Measurements from ENCODE around the gene SHLD3. TPM values are rescaled to one million over a fixed set of nuclear protein-coding genes. Genes with fewer than 3 reads are reported as not detected.

The SHLD3 gene
- polyA plus RNA-seq, 3 donors, result 2.0 to 4.9 (median 2.6) TPM

GRCh38 chr5:65654713-65655112 is 29.9 kb downstream of the SHLD3 start:
- Histone ChIP-seq H2AFZ (ENCODE audit: insufficient read depth, low read depth, low read length, poor library complexity, severe bottlenecking) (no peak overlapping the region), H3K9ac (ENCODE audit: insufficient read depth, low read length, poor library complexity, severe bottlenecking) (no peak overlapping the region), H3K27ac (ENCODE audit: low read depth in 1 of 2, low read length in 2 of 2) (no peak overlapping the region), H3K36me3 (replicated peaks in 1 of 2; ENCODE audit: control insufficient read depth in 1 of 2, insufficient read depth in 2 of 2, low read length in 2 of 2) (peaks cover 22 to 49% of the 10 kb centered on the region in 2 donors), H3K4me3 (replicated peaks in 1 of 3; ENCODE audit: low read depth in 2 of 3, low read length in 3 of 3) (no peak overlapping the region), H3K4me1 (ENCODE audit: control insufficient read depth in 1 of 2, insufficient read depth in 2 of 2, low read length in 2 of 2) (no peaks in the 10 kb centered on the region), H3K79me2 (ENCODE audit: insufficient read depth, low read length) (no peaks in the 10 kb centered on the region), H4K20me1 (ENCODE audit: insufficient read depth, low read length) (no peaks in the 10 kb centered on the region), H3K4me2 (replicated peaks; ENCODE audit: extremely low read depth, low read length, poor library complexity, severe bottlenecking) (no peak overlapping the region), H3K27me3 (ENCODE audit: control insufficient read depth in 2 of 2, insufficient read depth in 2 of 2, low read length in 2 of 2) (no peaks in the 10 kb centered on the region), H3K9me3 (replicated peaks in 1 of 2; ENCODE audit: control insufficient read depth in 1 of 2, insufficient read depth in 1 of 2, low read length in 2 of 2) (no peaks in the 10 kb centered on the region)
- Mint-ChIP-seq H3K9me3 (no peaks in the 10 kb centered on the region), H3K36me3 (peaks cover 38 to 69% of the 10 kb centered on the region in 2 donors), H3K27me3 (ENCODE audit: low read depth in 3 of 3) (no peaks in the 10 kb centered on the region), H3K27ac (no peak overlapping the region), H3K4me3 (no peak overlapping the region), H3K4me1 (no peaks in the 10 kb centered on the region)
- intact Hi-C loops (cut with micrococcal nuclease), result no loop called here
- DNase-seq, result no peak
- no CpG with 5 or more reads among the region's 2 CpGs for WGBS (ENCODE audit: insufficient coverage)
- no peak for TF ChIP-seq CTCF (IDR thresholded peaks at IDR 0.05)

- WGBS (ENCODE audit: insufficient coverage), result no CpG with 5 or more reads among the region's 1 CpG
- Histone ChIP-seq H2AFZ (ENCODE audit: insufficient read depth, low read depth, low read length, poor library complexity, severe bottlenecking) (no peak overlapping the region), H3K79me2 (ENCODE audit: insufficient read depth, low read length) (no peaks in the 10 kb centered on the region), H3K9ac (ENCODE audit: insufficient read depth, low read length, poor library complexity, severe bottlenecking) (no peak overlapping the region), H4K20me1 (ENCODE audit: insufficient read depth, low read length) (no peaks in the 10 kb centered on the region), H3K4me1 (ENCODE audit: control insufficient read depth in 1 of 2, insufficient read depth in 2 of 2, low read length in 2 of 2) (peaks cover 4 to 7% of the 10 kb centered on the region in 2 donors), H3K27me3 (ENCODE audit: control insufficient read depth in 2 of 2, insufficient read depth in 2 of 2, low read length in 2 of 2) (no peaks in the 10 kb centered on the region), H3K36me3 (replicated peaks in 1 of 2; ENCODE audit: control insufficient read depth in 1 of 2, insufficient read depth in 2 of 2, low read length in 2 of 2) (peaks cover 27 to 86% of the 10 kb centered on the region in 2 donors), H3K9me3 (replicated peaks in 1 of 2; ENCODE audit: control insufficient read depth in 1 of 2, insufficient read depth in 1 of 2, low read length in 2 of 2) (no peaks in the 10 kb centered on the region), H3K27ac (ENCODE audit: low read depth in 1 of 2, low read length in 2 of 2) (no peak overlapping the region), H3K4me2 (replicated peaks; ENCODE audit: extremely low read depth, low read length, poor library complexity, severe bottlenecking) (no peak overlapping the region), H3K4me3 (replicated peaks in 1 of 3; ENCODE audit: low read depth in 2 of 3, low read length in 3 of 3) (no peak overlapping the region)
- no peak for TF ChIP-seq CTCF (IDR thresholded peaks at IDR 0.05)
- H3K4me3 Mint-ChIP-seq, result no peak overlapping the region
- no peak overlapping the region for H3K27ac Mint-ChIP-seq
- intact Hi-C loops (cut with micrococcal nuclease), result no loop called here
- no peaks in the 10 kb centered on the region for H3K9me3 Mint-ChIP-seq
- DNase-seq, result no peak
- no peaks in the 10 kb centered on the region for H3K27me3 Mint-ChIP-seq (ENCODE audit: low read depth in 3 of 3)
- H3K4me1 Mint-ChIP-seq, result peaks cover 4% of the 10 kb centered on the region
- peaks cover 53 to 56% of the 10 kb centered on the region in 2 donors for H3K36me3 Mint-ChIP-seq
Observed at GRCh38 chr5:65663804-65664521, 39.1 kb downstream of the SHLD3 start.
